K562 (cell line): ENCODE data around the gene NET1. TPM values are rescaled to one million over a fixed set of nuclear protein-coding genes. Genes with fewer than 3 reads are reported as not detected.

ENCODE experiments used
- ATF7 ChIP-seq: fragments of 450-650 bp; IDR thresholded peaks from 2 replicates; pipeline ENCODE4 v1.7.1; 2014; ENCODE audit warnings: mild to moderate bottlenecking, moderate library complexity
- DACH1 ChIP-seq: fragments of 450-650 bp; IDR thresholded peaks from 2 replicates; pipeline ENCODE4 v1.6.1; 2018; ENCODE audit not compliant: partially characterized antibody
- DIDO1 ChIP-seq: fragments of 450-650 bp; IDR thresholded peaks from 2 replicates; pipeline ENCODE4 v1.6.1; 2016; ENCODE audit warnings: low read depth, missing biosample characterization, missing genetic modification characterization
- MCM2 ChIP-seq: fragments of 450-650 bp; IDR thresholded peaks from 2 replicates; pipeline ENCODE4 v1.6.1; 2017; ENCODE audit warnings: low read depth, mild to moderate bottlenecking
- SAFB ChIP-seq: fragments of 200-400 bp; formaldehyde crosslinking; IDR thresholded peaks from 2 replicates; pipeline ENCODE4 v1.6.1; 2017; ENCODE audit warnings: low read depth, low read length, borderline replicate concordance
- TFE3 ChIP-seq: fragments of 450-650 bp; formaldehyde crosslinking; IDR thresholded peaks from 2 replicates; pipeline ENCODE4 v1.4.0; 2020; ENCODE audit warnings: mild to moderate bottlenecking, mixed read lengths
- ZNF41 ChIP-seq: fragments of 250-450 bp; sonication (Bioruptor Pico); conservative IDR thresholded peaks from 2 replicates; pipeline ENCODE4 v1.4.0; 2020; ENCODE audit warnings: mild to moderate bottlenecking
- polyA plus RNA-seq, 8 experiments: library from polyadenylated mRNA; depleted of rRNA in 4 of 8; stranded (reverse) in 5 of 8; unstranded in 3 of 8; fragments of >200 nt; fragmentation: Nextera tagmentation in 2 of 8; fragmentation: Illumina TruSeq in 1 of 8; extraction: Ambion mirVana in 2 of 8; extraction: Trizol in 1 of 8; gene quantifications; 2 replicates each; pipeline versions ENCODE4 v1.2.1 to v1.2.3, GENCODE V29; 2011 to 2014; ENCODE audit warnings: inconsistent platforms in 1 of 8, missing spikeins in 1 of 8
- total RNA-seq, 7 experiments: library from RNA; depleted of rRNA in 6 of 7; stranded (reverse); fragments of >200 nt in 6 of 7; fragmentation: Illumina TruSeq in 2 of 7; extraction: Trizol in 2 of 7; gene quantifications; 2 replicates each; pipeline versions ENCODE4 v1.2.1 to v1.2.3, GENCODE V29; 2011 to 2021; ENCODE audit warnings: low replicate concordance in 1 of 7
- TF ChIP-seq, protein P1 (sequence below): fragments of 450-650 bp; IDR thresholded peaks from 2 replicates; pipeline ENCODE4 v1.6.1; 2016; ENCODE audit warnings: mild to moderate bottlenecking, moderate library complexity
- TF ChIP-seq, protein P2 (sequence below): sonication (generic); formaldehyde crosslinking; IDR thresholded peaks from 2 replicates; pipeline ENCODE4 v1.8.1; 2023; ENCODE audit warnings: mild to moderate bottlenecking, missing genetic modification reagents

The NET1 gene
- total and polyA plus RNA-seq, 9 of the 15 experiments (the other 6 are each of a cell fraction or from before 2014, with no cell fraction given) = 47.4 to 258 (median 106) TPM

- TF ChIP-seq DIDO1 (tag) (no peak), ZNF41 (CRISPR knock-in tag) (no peak), ATF7 (peak; percentile 52), TFE3 (no peak), DACH1 (peak; percentile 83), MCM2 (no peak), SAFB (no peak)
- TF ChIP-seq, protein P1, sequence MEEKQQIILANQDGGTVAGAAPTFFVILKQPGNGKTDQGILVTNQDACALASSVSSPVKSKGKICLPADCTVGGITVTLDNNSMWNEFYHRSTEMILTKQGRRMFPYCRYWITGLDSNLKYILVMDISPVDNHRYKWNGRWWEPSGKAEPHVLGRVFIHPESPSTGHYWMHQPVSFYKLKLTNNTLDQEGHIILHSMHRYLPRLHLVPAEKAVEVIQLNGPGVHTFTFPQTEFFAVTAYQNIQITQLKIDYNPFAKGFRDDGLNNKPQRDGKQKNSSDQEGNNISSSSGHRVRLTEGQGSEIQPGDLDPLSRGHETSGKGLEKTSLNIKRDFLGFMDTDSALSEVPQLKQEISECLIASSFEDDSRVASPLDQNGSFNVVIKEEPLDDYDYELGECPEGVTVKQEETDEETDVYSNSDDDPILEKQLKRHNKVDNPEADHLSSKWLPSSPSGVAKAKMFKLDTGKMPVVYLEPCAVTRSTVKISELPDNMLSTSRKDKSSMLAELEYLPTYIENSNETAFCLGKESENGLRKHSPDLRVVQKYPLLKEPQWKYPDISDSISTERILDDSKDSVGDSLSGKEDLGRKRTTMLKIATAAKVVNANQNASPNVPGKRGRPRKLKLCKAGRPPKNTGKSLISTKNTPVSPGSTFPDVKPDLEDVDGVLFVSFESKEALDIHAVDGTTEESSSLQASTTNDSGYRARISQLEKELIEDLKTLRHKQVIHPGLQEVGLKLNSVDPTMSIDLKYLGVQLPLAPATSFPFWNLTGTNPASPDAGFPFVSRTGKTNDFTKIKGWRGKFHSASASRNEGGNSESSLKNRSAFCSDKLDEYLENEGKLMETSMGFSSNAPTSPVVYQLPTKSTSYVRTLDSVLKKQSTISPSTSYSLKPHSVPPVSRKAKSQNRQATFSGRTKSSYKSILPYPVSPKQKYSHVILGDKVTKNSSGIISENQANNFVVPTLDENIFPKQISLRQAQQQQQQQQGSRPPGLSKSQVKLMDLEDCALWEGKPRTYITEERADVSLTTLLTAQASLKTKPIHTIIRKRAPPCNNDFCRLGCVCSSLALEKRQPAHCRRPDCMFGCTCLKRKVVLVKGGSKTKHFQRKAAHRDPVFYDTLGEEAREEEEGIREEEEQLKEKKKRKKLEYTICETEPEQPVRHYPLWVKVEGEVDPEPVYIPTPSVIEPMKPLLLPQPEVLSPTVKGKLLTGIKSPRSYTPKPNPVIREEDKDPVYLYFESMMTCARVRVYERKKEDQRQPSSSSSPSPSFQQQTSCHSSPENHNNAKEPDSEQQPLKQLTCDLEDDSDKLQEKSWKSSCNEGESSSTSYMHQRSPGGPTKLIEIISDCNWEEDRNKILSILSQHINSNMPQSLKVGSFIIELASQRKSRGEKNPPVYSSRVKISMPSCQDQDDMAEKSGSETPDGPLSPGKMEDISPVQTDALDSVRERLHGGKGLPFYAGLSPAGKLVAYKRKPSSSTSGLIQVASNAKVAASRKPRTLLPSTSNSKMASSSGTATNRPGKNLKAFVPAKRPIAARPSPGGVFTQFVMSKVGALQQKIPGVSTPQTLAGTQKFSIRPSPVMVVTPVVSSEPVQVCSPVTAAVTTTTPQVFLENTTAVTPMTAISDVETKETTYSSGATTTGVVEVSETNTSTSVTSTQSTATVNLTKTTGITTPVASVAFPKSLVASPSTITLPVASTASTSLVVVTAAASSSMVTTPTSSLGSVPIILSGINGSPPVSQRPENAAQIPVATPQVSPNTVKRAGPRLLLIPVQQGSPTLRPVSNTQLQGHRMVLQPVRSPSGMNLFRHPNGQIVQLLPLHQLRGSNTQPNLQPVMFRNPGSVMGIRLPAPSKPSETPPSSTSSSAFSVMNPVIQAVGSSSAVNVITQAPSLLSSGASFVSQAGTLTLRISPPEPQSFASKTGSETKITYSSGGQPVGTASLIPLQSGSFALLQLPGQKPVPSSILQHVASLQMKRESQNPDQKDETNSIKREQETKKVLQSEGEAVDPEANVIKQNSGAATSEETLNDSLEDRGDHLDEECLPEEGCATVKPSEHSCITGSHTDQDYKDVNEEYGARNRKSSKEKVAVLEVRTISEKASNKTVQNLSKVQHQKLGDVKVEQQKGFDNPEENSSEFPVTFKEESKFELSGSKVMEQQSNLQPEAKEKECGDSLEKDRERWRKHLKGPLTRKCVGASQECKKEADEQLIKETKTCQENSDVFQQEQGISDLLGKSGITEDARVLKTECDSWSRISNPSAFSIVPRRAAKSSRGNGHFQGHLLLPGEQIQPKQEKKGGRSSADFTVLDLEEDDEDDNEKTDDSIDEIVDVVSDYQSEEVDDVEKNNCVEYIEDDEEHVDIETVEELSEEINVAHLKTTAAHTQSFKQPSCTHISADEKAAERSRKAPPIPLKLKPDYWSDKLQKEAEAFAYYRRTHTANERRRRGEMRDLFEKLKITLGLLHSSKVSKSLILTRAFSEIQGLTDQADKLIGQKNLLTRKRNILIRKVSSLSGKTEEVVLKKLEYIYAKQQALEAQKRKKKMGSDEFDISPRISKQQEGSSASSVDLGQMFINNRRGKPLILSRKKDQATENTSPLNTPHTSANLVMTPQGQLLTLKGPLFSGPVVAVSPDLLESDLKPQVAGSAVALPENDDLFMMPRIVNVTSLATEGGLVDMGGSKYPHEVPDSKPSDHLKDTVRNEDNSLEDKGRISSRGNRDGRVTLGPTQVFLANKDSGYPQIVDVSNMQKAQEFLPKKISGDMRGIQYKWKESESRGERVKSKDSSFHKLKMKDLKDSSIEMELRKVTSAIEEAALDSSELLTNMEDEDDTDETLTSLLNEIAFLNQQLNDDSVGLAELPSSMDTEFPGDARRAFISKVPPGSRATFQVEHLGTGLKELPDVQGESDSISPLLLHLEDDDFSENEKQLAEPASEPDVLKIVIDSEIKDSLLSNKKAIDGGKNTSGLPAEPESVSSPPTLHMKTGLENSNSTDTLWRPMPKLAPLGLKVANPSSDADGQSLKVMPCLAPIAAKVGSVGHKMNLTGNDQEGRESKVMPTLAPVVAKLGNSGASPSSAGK = peak; percentile 36; the same call in 1 of the 2 replicates
- TF ChIP-seq, protein P2, sequence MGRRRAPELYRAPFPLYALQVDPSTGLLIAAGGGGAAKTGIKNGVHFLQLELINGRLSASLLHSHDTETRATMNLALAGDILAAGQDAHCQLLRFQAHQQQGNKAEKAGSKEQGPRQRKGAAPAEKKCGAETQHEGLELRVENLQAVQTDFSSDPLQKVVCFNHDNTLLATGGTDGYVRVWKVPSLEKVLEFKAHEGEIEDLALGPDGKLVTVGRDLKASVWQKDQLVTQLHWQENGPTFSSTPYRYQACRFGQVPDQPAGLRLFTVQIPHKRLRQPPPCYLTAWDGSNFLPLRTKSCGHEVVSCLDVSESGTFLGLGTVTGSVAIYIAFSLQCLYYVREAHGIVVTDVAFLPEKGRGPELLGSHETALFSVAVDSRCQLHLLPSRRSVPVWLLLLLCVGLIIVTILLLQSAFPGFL (CRISPR knock-in tag) = no peak
Measured at GRCh38 chr10:5404208-5405041, 7.9 kb upstream of the NET1 start, which contains the start of gene TUBAL3 (continued).
